MCF 10A (cell line): ENCODE results near the gene PPARA. TPM values are rescaled to one million over a fixed set of nuclear protein-coding genes. Genes with fewer than 3 reads are reported as not detected.

Experiments used
- total RNA-seq: library from RNA; stranded (reverse); gene quantifications from 2 replicates; pipeline ENCODE4 v1.2.3, GENCODE V29; 2022

PPARA gene
- total RNA-seq, 1 experiment from 2014 or later = 8.0 TPM

Other genes starting within 250 kb of the PPARA start
- gene WNT7B, start 173.4 kb upstream of the PPARA start, total RNA-seq = 0.28 and 0.39 TPM in 2 replicates
- gene CDPF1, start 99.8 kb downstream of the PPARA start, total RNA-seq = 6.3 and 9.0 TPM in 2 replicates
- gene PKDREJ, start 112.8 kb downstream of the PPARA start, total RNA-seq = not detected in 2 replicates
- 16.7 and 17.8 TPM in 2 replicates for gene TTC38, start 117.5 kb downstream of the PPARA start, total RNA-seq
- 12.7 and 19.9 TPM in 2 replicates for gene GTSE1, start 146.3 kb downstream of the PPARA start, total RNA-seq
- gene TRMU, start 185.2 kb downstream of the PPARA start, total RNA-seq = 46.6 and 48.7 TPM in 2 replicates